HG03571 (cell line): ENCODE results near the gene PPP1R13L.
"Not testable (repeated sequence)": the region's sequence is repeated elsewhere in the genome, so short reads cannot be mapped to it uniquely, and the experiment has no call there.

Source experiments
- ATAC-seq: cut with Tn5 transposase; IDR thresholded peaks from one replicate; pipeline ENCODE4 v1.9.1; 2021; ENCODE audit not compliant: unreplicated experiment

Gene PPP1R13L

DNA sequence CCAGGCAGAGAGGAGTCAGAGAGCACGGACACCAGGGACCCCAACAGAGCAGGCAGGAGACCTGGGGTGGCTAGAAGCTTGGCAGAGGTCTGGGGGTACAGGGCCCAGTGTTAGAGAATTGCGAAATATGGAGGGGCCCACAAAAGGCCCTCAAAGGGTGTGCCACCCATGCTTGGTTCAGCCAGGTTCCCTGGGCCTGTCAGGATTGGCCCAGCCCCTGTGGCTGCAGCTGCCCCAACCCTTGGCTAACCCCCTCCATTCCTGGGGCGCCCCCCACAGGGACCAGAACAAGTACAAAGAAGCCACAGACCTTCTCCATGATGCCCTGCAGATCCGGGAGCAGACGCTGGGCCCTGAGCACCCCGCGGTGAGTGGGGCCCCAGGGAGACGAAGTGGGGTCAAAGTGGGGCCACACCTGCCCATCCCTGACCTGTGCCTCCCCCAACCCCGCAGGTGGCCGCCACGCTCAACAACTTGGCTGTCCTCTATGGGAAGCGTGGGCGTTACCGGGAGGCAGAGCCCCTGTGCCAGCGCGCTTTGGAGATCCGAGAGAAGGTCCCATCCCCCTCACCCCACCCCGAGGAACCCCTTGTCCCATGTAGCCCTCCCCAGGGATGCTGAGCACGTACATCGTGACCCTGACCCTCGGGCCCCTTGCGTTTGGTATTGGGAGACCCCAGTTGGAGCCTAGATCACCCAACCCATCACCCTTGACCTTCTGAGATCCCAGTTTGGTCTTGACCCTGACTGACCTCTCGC, 56.3 kb downstream of the PPP1R13L start:
- ATAC-seq: no peak

DNA sequence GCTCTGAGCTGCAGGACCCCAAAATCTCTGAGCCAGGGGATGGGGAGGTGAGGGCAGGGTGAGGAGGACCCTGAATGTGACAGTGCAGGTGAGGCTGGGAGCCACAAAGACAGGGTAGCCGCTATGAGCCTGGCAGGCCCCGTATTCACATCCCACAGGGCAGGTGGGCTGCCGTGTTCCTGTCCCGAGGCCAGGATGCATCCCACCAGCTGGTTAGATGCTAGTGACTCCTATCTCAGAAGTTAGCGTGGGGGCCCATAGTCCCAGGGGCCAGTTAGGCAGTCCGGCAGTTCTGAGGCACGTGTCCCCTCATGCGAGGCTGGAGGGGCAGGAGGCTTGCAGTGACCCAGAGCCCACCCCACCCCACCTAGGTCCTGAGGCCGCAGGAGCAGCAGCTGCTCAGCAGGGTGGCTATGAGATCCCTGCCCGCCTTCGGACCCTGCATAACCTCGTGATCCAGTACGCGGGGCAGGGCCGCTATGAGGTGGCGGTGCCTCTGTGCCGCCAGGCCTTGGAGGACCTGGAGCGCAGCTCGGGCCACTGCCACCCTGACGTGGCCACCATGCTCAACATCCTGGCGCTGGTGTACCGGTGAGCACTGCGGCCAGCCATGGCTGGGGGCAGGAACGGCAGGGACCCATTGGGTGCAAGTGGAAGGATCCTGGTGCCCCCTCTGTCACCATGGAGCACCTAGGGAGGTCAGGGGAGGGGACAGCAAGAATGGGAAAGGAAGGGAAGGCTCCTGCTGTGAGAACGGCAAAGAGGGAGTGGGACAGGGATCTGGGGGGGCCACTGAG, 57.1 kb downstream of the PPP1R13L start:
- no peak for ATAC-seq

DNA sequence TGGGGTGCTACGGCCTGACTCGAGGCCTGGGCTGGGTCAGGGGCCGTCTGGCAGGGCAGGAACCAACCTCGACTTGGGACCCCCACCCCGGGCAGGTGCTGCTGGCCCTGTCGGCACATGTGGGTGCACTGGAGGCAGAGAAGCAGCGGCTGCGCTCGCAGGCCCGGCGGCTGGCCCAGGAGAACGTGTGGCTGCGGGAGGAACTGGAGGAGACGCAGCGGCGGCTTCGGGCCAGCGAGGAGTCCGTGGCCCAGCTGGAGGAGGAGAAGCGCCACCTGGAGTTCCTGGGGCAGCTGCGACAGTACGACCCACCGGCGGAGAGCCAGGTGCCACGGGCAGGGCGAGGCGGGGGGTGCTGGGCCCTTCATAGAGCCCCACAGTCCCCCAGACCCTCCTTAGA, 58.4 kb downstream of the PPP1R13L start:
- ATAC-seq: no peak

DNA sequence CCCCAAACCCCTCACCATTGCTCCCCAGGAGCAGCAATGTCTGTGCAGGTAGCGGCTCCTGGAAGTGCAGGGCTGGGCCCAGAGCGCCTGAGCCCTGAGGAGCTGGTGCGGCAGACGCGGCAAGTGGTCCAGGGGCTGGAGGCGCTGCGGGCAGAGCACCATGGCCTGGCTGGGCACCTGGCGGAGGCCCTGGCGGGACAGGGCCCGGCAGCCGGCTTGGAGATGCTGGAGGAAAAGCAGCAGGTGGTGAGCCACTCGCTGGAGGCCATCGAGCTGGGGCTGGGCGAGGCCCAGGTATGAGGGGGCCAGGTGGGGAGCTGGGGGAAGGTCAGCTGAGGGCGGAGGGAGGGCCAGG, 59.4 kb downstream of the PPP1R13L start:
- ATAC-seq: no peak

DNA sequence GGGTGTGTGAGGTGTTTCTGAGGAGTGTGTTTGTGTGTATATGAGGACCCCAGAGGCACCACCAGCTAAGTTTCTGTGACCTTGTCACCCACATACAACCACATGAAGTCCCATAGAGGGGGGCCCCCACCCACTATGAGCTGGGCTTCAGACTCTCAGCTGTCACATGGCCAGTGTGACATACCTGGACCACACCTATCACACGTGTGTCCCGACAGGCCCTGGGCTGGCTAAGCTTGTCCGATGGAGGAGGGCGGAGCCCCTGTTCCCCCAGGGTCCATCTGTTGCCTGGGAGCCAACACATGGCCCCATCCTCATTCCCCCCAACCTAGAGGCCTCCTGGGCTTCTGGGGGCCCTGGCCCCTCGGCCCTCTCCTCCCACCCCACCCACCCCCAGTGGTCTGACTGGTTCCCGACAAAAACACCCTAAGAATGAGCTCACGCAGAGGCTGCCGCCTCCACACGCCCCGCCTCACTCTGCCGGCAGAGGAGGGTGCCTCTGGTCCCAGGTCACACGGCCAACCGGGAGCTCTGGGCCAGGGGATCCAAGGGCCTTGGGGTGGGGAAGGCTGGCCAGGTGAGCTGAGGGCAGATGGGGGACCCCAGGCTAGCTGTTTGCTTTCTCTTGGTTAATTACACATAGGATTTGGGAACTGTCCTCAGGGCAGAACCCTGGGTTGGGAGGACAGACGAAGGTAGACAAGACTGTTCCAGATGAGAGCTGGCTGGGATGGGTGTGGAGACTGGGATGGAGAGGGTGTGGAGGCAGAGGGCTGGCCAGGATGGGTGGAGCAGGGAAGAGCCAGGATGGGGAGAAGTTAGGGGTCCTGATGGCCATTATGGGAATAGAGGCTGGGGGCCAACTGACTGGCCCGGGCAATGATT, 60.0 kb downstream of the PPP1R13L start:
- no peak for ATAC-seq

DNA sequence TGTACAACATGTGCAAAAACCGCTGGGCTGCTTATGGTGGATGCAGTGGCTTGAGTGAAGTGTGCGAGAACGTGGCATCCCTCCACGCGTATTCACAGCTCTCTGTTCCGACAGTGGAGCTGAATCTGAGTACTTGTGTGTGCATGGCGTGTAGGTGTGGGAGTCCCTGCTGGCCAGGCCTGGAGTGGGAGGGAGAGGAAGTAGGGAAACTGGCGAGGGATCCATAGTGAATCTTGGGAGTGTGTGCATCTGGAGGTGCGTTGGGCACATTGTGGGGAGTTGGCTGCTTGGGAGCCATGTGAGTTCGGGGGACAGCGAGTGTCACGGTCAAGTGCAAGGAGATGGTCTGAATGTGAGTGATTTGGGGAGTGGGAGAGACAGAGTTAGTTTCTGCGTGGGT, 62.0 kb downstream of the PPP1R13L start:
- ATAC-seq: no peak

DNA sequence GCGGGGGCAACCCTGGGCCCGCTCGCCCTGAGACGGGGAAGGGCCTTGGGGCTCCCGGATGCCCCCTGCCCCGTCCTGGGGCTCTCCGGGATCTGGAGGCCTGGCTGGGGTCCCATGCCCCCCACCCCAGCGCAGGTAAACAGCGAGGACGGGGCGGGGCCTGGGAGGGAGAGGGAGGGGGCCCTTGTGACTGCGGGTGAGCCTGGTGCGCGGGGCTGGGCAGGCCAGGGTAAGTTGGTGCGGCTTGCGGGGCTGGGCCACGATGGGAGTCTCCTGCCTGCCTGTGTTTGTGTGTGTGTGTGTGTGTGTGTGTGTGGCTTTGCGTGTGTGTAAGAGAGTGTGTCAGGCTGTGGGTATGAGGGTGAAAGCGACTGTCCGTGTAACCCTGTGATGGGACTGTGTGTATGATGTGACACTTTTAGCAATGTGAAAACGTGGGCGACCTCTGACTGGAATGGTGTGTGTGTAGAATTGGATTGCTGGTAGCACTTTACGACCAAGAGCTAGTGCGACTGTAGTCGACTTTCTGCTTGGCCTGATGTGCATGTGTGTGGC, 63.9 kb downstream of the PPP1R13L start:
- no peak for ATAC-seq

DNA sequence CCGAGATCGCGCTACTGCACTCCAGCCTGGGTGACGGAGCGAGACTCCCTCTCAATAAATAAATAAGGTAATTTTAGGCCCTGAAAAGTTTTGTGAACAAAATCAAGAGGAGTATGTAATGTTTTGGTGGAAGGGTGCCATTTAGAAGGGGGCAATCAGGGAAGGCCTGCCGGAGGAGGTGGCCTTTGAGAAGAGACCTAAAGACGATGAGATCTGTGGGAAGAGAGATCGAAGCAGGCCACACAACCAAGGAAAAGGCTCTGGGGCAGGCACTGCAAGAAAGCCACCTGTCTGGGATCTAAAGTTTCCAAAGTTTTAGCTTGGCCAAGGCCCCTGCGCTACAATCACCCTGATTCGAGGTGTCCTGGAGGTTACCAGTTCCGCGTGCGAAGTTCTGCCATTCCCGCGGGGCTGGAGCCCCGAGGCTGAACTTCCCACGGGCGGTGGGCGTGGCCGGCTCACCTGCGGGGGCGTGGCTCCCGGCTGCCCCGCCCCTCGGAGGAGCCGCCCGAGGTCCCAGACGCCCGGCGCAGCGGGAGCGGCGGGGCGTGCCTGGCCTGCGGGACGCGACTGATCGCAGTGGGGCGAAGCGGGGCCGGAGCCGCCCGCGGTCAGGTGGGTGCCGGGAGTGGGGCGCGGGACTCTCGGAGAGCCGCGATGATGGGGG, 64.5 kb downstream of the PPP1R13L start, which contains the start of gene KLC3:
TSS of gene KLC3 (plus strand) at position 519 of the 667 bp plus-strand sequence. CDS start 4,792 bp downstream, outside the sequence.
- no peak for ATAC-seq

DNA sequence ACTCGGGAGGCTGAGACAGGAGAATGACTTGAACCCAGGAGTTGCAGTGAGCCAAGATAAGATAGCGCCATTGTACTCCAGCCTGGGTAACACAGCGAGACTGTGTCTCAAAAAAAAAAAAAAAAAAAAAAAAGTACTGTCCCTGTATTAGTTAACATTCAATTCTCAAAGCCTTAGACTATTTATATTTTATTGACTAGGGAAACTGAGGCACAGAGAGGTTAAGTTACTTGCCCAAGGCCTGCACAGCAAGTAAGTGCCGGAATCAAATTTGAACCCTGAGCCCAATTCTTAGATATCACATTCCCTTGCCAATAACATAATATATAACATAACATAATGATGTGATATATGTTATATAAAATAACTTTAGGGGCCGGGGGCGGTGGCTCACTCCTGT, 65.2 kb downstream of the PPP1R13L start:
- ATAC-seq: no peak

DNA sequence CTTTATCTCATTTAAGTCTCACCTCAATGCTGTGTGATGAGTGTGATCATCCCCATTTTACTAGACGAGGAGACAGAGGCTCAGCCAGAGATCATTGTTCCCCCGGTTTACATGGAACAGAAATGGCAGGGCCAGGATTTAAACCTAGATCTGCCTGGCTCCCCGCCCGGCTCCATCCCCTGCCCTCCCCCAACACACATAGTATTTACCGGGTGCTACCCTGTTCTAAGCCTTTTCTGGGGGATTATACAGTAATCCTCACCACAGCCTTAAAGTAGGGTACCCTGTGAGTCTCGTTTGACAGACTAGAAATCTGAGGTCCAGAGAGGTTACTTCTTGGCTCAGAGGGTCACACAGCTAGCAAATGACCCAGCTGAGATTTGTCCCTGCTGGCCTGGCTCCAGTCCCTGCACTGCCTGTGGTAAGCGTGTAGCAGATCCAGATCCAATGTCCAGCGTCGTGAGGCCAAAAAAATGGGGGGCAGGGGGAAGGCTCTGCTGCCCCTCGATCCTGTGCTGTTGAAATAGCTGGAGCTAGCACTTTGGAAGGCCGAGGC, 68.1 kb downstream of the PPP1R13L start:
- ATAC-seq: no peak

DNA sequence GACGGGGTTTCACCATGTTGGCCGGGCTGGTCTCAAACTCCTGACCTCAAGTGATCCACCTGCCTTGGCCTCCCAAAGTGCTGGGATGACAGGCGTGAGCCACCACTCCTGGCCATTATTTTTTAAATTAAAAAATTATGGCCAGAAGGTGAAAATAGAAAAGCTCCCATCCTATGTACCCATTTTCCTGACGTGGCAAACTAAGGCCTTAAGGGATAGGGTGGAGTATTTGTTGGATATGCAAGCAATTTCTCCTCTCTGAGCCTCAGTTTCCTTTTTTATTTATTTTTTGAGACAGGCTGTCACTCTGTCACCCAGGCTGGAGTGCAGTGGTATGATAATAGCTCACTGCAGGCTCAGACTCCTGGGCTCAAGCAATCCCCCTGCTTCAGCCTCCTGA, 70.0 kb downstream of the PPP1R13L start:
- ATAC-seq: not testable (repeated sequence)

DNA sequence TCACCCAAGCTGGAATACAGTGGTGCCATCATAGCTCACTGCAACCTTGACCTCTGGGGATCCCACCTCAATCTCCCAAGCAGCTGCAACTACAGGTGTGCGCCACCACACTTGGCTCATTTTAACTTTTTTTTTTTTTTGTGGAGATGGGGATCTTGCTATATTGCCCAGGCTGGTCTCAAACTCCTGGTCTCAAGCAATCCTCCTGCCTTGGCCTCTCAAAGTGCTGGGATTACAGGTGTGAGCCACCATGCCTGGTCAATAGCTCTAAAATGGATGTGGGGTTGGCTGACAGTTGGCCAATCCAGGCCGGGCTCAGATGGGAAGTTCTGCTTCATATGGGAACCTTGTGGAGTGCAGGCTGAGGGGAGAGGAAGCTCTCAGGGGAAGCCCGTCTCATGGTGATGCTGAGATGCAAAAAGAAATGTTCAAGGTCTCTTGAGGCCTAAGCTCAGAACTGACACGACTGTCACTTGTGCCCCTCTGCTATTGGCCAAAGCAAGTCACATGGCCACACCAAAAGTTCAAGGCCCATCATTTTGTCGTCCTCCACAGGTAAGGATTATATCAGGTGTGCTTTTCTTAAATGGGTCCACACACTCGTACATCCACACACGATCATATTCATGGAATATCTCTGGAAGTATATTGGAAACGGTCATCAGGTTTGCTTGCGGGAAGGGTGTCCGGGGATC, 71.1 kb downstream of the PPP1R13L start:
- ATAC-seq: no peak

DNA sequence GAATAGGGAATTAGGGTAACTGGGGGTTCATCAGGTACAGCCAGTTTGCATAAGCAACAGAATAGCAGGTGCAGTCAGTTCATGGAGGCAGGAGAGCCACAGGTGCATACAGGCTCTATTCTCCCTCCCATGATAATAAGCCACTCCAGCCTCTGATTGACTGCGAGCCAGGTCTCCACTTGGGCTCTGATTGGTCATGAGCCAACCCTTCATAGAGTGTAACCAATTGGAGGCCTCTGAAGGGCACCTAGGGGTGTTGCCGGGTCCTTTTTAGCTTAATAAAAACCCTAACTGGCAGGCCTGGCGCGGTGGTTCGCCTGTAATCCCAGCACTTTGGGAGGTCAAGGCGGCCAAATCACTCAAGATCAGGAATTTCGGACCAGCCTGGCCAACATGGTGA, 73.5 kb downstream of the PPP1R13L start:
- ATAC-seq: no peak
